Vagina (tissue), 2 donors: ENCODE results near the gene SEC24B.

Source experiments
- POLR2A ChIP-seq, 2 donors: fragments of 450-650 bp; IDR thresholded peaks; one replicate each; pipeline ENCODE4 v1.6.1; 2017; ENCODE audit warnings: antibody characterized with exemption in 2 of 2, mild to moderate bottlenecking in 2 of 2, moderate library complexity in 2 of 2
- TF ChIP-seq, protein P1 (sequence below), 3 experiments: fragments of 450-650 bp in 2 of 3; fragments of 200-600 bp in 1 of 3; sonication (generic) in 1 of 3; IDR thresholded peaks; one replicate each; pipeline ENCODE4 v1.5.1; 2017 to 2019; ENCODE audit warnings: antibody characterized with exemption in 3 of 3, mild to moderate bottlenecking in 2 of 3, moderate library complexity in 2 of 3

DNA sequence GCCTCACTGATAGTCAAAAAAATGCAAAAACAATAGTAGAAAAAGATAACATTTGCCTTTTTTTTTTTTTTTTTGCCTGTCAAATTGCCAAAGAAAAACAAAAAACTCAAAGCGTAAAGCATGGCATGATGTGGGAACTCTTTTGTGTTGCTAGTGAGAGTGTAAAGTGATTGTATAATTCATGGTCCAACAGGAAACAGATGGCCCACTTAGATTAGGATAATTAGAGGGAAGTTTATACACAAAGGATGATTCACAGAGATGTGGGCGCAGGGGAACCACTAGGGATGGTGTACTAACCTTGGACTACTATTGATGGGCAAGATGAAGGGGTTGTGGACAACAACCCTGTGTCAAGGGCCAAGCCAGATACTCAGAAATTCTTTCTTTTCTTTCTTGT lies 142.8 kb downstream of the SEC24B start:
- TF ChIP-seq, protein P1, sequence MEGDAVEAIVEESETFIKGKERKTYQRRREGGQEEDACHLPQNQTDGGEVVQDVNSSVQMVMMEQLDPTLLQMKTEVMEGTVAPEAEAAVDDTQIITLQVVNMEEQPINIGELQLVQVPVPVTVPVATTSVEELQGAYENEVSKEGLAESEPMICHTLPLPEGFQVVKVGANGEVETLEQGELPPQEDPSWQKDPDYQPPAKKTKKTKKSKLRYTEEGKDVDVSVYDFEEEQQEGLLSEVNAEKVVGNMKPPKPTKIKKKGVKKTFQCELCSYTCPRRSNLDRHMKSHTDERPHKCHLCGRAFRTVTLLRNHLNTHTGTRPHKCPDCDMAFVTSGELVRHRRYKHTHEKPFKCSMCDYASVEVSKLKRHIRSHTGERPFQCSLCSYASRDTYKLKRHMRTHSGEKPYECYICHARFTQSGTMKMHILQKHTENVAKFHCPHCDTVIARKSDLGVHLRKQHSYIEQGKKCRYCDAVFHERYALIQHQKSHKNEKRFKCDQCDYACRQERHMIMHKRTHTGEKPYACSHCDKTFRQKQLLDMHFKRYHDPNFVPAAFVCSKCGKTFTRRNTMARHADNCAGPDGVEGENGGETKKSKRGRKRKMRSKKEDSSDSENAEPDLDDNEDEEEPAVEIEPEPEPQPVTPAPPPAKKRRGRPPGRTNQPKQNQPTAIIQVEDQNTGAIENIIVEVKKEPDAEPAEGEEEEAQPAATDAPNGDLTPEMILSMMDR (IDR thresholded peaks at IDR 0.05) = no peak
- TF ChIP-seq POLR2A (IDR thresholded peaks at IDR 0.05) = no peak
